ENCODE results near the gene ADAM19. TPM values are rescaled to one million over a fixed set of nuclear protein-coding genes. Genes with fewer than 3 reads are reported as not detected.

The ADAM19 gene
- total RNA-seq, 1 donor from 2014 or later, result 41.2 TPM

- peaks cover 11% of the 10 kb centered on the region for H3K4me1 Mint-ChIP-seq (ENCODE audit: low read depth, unreplicated experiment)
- no peak overlapping the region for H3K4me3 Mint-ChIP-seq (ENCODE audit: unreplicated experiment)
- H3K36me3 Mint-ChIP-seq (ENCODE audit: unreplicated experiment), result peaks cover 5% of the 10 kb centered on the region
- no peak for TF ChIP-seq CTCF (IDR thresholded peaks at IDR 0.05; ENCODE audit: partially characterized antibody, unreplicated experiment)
- DNase-seq, result no peak
- H3K9me3 Mint-ChIP-seq (ENCODE audit: unreplicated experiment), result peaks cover 2% of the 10 kb centered on the region
- peaks cover 2% of the 10 kb centered on the region for H3K27me3 Mint-ChIP-seq (ENCODE audit: unreplicated experiment)
- no peak overlapping the region for H3K27ac Mint-ChIP-seq (ENCODE audit: unreplicated experiment)
Observed at GRCh38 chr5:157505496-157505895, 70.1 kb downstream of the ADAM19 start.

- Mint-ChIP-seq H3K27me3 (ENCODE audit: unreplicated experiment) (peaks cover under 1% of the 10 kb centered on the region), H3K27ac (ENCODE audit: unreplicated experiment) (no peak overlapping the region), H3K9me3 (ENCODE audit: unreplicated experiment) (peaks cover 2% of the 10 kb centered on the region), H3K36me3 (ENCODE audit: unreplicated experiment) (peaks cover 5% of the 10 kb centered on the region), H3K4me1 (ENCODE audit: low read depth, unreplicated experiment) (peaks cover 6% of the 10 kb centered on the region), H3K4me3 (ENCODE audit: unreplicated experiment) (no peak overlapping the region)
- no peak for DNase-seq
- TF ChIP-seq CTCF (IDR thresholded peaks at IDR 0.05; ENCODE audit: partially characterized antibody, unreplicated experiment), result no peak
Observed at GRCh38 chr5:157504053-157504452, 71.5 kb downstream of the ADAM19 start.

GRCh38 chr5:157502143-157502647 is 73.4 kb downstream of the ADAM19 start:
- no peak for DNase-seq
- no peak overlapping the region for H3K4me3 Mint-ChIP-seq (ENCODE audit: unreplicated experiment)
- no peak for TF ChIP-seq CTCF (IDR thresholded peaks at IDR 0.05; ENCODE audit: partially characterized antibody, unreplicated experiment)
- no peaks in the 10 kb centered on the region for H3K27me3 Mint-ChIP-seq (ENCODE audit: unreplicated experiment)
- no peaks in the 10 kb centered on the region for H3K4me1 Mint-ChIP-seq (ENCODE audit: low read depth, unreplicated experiment)
- no peak overlapping the region for H3K27ac Mint-ChIP-seq (ENCODE audit: unreplicated experiment)
- H3K36me3 Mint-ChIP-seq (ENCODE audit: unreplicated experiment), result peaks cover 5% of the 10 kb centered on the region
- H3K9me3 Mint-ChIP-seq (ENCODE audit: unreplicated experiment), result peaks cover 2% of the 10 kb centered on the region

GRCh38 chr5:157497875-157498611 is 77.5 kb downstream of the ADAM19 start:
- H3K36me3 Mint-ChIP-seq (ENCODE audit: unreplicated experiment), result peaks cover 10% of the 10 kb centered on the region
- no peak overlapping the region for H3K27ac Mint-ChIP-seq (ENCODE audit: unreplicated experiment)
- TF ChIP-seq CTCF (IDR thresholded peaks at IDR 0.05; ENCODE audit: partially characterized antibody, unreplicated experiment), result no peak
- peaks cover 5% of the 10 kb centered on the region for H3K27me3 Mint-ChIP-seq (ENCODE audit: unreplicated experiment)
- peaks cover 2% of the 10 kb centered on the region for H3K9me3 Mint-ChIP-seq (ENCODE audit: unreplicated experiment)
- no peaks in the 10 kb centered on the region for H3K4me1 Mint-ChIP-seq (ENCODE audit: low read depth, unreplicated experiment)
- DNase-seq, result no peak
- no peak overlapping the region for H3K4me3 Mint-ChIP-seq (ENCODE audit: unreplicated experiment)

- Mint-ChIP-seq H3K27me3 (ENCODE audit: unreplicated experiment) (peaks cover 7% of the 10 kb centered on the region), H3K4me3 (ENCODE audit: unreplicated experiment) (no peak overlapping the region), H3K4me1 (ENCODE audit: low read depth, unreplicated experiment) (no peaks in the 10 kb centered on the region), H3K9me3 (ENCODE audit: unreplicated experiment) (no peaks in the 10 kb centered on the region), H3K36me3 (ENCODE audit: unreplicated experiment) (peaks cover 6% of the 10 kb centered on the region), H3K27ac (ENCODE audit: unreplicated experiment) (no peak overlapping the region)
- TF ChIP-seq CTCF (IDR thresholded peaks at IDR 0.05; ENCODE audit: partially characterized antibody, unreplicated experiment), result no peak
- no peak for DNase-seq
Observed at GRCh38 chr5:157496864-157497263, 78.7 kb downstream of the ADAM19 start.

Data from glutamatergic neuron (in vitro differentiated cells).